T-helper 1 cell (primary cell): ENCODE data around the gene SORCS3.

ENCODE experiments used
- DNase-seq, 5 donors: peaks; one replicate each; pipeline ENCODE4 v3.0.0-alpha.2; 2012 to 2020

SORCS3 gene

DNA sequence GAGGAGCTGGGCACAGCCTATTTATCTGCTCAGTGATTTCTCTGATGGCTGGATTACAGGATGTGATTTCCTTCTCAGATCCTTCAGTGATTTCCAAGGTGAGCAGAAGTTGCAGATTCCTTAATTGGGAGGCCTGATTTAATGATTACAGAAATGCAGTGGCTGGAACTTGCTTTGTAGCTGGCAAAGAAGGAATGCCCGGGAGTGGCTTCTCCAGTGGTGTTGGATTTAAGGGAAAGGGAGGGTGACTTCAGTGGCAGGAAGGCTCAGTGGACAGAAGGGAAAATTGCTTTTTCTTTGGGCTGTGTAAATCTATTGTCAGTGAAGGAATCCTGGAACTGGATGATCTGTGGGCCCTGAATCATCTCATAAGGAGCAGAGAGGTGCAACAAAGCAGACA is 5.1 kb downstream of the SORCS3 start:
- no peak for DNase-seq

DNA sequence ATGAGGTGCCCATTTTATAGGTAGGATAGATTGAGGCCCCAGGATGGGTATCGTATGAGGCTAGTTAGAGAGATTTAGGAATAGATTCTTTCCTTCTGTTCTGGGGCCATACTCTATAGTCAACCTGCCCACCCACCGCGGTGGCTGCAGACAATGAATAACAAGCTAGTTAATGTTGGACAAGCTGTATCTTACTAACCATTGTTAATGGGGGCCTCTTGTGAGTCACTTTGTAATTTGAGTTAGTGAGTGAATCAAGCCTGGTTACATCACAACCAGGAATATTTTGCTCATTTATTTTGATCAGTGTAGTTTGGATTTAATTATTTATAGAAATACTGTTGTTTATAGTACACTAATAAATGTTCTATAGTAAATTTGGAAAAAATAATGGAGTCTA is 7.3 kb downstream of the SORCS3 start:
- DNase-seq, result no peak

DNA sequence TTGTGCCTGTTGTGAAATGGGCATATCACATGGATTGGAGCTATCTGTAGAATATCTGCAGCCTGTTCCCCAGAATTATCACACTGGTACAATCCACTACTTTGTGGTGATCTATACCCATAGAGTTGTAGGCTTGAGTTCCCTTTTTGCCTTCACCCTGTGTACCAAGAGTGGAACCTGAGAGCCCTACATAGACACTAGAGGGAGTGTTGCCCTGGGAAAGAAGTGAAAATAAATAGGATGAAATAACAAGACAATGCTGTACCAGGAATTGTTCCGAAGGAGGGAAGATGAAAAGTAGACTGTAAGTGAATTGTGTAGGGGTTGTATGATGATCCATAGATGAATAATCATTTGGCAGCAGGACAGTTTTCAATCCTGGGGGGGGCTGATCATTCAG is 9.0 kb downstream of the SORCS3 start:
- DNase-seq, result no peak

DNA sequence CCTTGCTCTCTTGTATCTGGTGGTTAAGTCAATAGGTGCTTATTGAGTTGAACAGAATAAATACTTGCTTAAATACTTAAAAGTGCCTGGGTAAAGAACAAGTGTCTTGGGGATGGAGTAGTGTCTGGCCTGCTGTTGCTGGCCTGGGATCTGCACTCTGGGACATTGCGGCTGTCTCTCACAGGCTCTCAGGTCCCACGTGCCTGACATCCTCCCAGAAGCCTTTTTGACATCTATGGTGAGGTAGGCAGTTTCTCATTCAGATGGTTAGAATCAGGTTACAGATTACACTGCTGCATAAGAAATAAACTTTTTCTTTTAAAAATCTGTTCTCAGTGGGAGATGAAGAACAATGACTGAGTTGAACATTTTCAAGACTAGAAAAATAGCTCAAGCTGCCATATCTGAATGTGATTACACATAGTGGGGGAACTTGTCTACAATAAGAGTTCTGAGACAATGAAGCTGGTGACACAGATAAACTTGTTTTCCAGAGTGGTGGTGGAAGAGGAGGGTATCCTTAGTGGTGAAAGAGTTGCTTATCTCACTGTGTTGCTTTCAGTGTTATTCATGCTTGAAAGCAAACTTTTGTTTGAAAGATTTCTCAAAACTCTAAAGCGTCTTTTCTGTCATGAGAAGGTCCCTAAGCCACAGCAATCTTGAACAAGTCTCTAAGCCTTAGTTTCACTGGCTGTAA is 9.7 kb downstream of the SORCS3 start:
- no peak for DNase-seq

DNA sequence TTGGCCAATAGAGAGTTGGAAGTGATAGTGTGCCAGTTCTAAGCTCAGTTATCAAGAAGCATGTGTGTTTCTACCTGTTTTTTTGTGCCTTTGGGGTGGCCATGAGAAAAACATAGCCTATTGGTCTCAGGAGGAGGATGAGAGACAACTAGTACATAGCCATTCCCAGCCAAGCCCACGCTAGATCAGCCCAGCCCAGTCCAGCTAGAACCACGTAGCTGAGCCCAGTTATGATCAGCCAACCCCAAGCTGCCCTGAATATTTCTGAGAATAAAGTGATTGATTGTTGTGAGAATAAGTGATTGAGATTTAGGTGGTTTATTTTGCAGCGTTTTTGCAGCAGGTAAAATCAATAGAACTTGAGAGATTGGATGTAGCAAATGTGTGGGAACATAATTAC is 15.9 kb downstream of the SORCS3 start:
- no peak for DNase-seq

DNA sequence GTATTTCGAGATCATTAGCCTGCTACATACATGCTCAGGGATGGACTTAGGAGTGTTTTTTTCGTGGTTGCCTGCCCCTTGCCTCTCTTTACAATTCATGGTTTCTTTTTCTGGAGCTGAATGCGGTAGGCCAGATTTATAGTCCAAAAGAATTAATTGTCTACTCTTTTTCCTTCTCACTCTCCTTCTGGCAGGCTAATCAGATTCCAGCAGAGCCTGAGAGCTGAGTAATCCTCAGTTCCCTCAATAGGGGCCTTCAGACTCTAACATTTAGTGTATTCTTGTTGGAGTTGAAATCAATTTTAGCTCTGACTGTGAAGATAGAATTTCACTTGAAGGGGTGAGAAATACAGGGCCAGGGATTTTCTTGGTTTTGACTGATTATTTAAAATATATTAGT is 16.4 kb downstream of the SORCS3 start:
- no peak for DNase-seq

DNA sequence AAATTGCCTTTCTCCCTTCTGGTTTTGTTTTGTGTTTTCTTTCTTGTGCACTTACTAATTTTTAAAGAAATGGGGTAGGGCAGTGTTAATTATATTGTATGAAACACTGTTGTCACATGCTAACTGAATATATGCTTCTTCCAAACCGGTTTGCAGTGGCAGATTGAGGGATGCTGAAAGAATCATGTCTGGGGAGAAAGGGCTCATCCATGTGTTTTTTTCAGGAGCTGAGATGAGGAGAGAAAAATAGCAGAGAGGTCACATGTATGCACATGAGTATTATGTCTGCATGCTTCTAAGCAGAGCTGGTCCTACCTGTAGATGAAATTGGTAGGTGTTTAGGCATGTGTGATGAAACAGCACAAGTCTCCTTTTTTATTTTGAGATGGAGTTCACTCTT is 17.0 kb downstream of the SORCS3 start:
- DNase-seq, result no peak

DNA sequence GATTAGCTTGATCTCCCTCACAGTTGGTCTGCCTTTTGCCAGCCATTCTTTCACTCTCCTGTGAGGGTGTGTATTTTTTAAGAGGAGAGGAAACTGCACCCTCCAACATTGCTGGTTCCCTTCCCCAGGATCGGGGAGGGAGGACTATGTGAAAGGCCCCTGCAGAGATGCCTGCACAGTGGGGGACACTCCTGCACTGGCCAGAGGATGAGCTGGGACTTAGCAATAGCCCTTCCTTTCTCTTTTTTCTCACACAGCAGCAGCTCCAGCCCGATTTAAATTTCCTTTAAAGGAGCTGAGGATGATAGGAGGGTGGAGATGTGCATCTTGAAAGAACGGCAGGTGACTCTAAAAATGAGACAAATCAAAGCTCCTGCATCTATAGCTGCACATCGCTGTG is 18.7 kb downstream of the SORCS3 start:
- DNase-seq, result no peak

DNA sequence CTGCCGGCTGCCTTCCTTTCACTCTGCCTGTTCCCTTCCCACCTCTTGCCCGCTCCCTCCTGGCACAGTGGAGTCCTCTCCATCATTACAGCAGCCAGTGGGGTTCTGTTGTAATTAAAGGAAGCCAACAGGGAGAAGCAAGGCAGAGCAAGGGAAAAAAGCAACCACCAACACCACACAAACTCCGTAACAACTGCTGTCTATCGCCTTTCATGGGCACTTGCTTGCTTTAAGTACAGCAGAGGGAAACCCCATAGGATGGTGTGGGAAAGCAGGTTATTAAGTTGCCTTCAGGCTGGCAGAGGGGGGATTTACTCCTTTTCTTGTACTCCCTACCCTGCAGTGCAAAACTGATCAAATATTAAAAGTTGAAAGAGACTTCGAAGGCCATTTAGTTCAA is 22.0 kb downstream of the SORCS3 start:
- no peak for DNase-seq

DNA sequence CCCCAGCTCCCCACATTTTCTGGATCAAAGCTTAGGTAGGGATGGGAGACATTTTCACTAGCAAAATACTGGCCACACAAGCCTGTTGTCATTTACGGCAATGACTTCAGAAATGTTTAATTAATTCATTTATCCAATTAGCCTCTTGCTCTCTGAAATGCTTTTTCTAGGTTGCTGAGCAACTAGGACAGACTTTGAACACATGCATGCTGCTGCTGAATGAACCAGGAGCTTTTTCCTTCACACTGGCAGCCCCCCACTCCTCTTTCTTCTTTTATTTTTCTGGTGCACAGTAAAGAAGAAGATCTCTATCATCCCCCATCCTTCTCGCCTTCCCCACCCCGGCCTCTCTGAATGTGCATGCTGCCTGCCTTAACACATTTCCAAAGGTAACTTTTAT is 22.5 kb downstream of the SORCS3 start:
- DNase-seq, result no peak

DNA sequence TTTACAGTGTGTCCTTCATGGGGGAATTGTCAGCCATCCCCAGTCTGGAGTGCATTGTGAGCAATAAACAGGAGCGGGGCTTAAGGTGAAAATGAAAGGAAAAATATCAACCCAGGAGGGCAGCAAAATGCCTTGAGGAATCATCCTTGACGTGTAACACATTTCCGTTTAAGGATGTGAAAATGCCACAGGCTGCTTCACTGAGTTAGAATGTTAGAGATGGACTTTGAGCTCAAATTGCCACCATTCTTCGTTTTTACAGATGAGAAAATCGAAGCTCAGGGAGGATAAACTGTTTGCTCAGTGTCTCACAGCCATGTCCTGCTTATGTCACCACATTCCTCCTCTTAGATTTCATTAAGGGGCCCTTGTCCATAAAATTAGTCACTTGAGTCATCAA is 23.1 kb downstream of the SORCS3 start:
- DNase-seq, result no peak

DNA sequence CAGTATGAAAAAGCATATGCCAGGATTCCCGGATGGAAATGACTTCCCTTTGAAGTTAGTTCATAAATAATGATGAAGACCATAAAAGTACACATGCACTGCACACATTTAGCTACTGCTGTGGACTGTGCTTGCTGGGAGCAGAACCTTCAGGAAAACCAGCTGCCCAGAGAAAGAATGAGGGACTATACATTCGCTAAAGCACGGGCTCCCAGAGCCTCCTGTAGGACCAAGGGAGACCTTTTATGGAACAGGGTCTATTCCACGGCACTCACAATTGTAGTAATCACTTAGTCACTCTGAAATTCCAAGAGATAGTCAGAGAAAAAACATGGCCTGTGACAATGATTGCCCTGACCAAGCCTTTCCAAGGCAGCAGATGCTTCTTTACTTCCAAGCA is 24.1 kb downstream of the SORCS3 start:
- no peak for DNase-seq

DNA sequence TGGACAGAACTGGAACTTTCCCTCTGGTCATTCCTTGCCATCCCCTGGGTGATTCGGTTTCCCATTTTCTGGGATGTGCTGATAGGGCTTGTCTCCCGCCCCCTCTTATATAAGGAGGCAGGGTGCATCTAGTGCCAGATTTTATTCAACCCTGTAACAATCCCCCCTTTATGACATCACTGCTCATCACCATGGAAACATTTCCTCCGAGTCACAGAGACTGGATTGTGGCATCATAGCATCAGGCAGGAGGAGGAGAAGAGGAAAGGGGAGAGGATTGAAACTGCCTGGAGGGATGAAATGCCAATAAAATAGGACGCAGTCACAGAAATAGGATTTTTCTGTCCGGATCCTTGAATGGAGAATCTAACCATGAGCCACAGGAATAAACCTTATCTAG is 25.0 kb downstream of the SORCS3 start:
- no peak for DNase-seq

DNA sequence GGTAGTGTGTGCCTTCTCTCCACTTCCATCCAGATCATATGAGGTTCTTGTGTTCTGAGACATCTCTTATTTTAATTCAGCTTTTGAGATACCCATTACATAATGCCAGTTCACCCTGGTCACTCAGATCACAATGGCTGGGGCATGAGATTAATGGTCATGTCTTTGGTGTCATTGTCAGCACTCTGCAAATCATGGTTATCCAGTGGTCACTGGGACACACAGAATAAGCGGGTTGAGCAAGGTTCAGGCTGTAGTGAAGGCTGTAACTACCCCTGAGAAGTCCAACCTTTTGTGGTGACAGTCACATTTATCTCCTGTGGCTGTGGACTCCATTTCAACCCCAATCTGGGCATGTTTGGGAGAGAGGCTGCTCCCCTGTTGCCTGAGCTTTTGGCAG is 35.8 kb downstream of the SORCS3 start:
- DNase-seq, result no peak

DNA sequence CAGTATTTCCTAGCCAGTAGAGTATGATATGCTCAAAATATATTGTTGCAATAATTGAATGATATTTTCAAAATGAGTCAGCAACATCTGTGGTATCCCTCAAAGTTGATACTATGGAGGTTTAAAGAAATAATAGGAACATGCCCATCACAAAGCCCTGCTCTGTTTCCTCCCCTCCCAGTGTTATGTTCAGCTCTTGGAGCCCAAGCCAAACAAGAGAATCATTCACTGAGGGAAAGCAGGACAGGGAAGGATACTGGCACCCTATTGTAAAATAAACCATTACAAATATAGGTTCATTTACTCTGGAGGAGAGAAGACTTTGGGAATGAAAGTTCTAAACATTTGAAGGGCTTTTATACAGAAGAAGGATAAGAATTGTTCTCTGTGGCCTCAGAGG is 37.6 kb downstream of the SORCS3 start:
- no peak for DNase-seq

DNA sequence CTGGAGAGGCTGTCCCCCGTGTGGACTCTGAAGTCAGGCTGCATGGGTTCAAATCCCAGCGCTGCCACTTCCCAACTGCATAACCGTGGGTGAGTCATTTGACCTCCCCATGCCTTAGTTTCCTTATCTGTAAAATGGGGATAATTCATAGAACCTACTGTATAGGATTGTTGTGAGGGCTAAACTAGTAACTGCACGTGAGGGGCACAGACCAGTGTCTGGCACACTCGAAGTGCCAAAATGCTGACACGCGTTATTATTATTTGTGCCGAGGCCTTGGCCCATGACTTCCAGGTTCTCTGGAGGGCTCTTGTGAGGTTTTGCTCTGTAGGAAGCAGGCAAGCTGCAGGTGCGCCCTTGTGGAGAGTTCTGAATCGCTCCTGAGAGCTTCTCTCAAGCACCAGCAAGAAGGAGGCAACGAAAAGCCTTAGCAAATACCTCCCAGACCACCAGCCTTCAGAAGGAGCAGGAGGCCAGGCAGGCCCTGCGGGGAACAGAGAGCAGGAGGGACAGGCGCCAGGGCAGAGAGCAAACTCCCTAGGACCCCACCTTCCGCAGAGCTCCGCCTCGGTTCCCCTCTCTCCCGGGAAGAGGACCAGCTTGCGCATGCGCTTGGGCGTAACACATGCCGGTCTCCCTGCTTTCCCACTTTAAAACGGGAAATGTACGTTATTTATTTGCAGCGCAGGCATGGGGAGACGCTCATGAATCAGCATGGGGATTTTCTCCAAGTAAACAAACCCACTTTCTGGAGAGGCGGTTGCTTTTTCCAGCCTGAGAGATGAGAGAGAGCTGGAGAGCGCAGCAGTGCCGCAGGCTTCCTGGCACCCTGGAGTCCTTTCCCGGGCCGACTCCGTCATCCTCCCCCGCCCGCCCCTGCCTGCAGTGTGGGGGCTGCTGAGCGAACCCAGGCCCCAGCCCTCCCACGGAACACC is 39.6 kb downstream of the SORCS3 start:
- DNase-seq, result no peak

DNA sequence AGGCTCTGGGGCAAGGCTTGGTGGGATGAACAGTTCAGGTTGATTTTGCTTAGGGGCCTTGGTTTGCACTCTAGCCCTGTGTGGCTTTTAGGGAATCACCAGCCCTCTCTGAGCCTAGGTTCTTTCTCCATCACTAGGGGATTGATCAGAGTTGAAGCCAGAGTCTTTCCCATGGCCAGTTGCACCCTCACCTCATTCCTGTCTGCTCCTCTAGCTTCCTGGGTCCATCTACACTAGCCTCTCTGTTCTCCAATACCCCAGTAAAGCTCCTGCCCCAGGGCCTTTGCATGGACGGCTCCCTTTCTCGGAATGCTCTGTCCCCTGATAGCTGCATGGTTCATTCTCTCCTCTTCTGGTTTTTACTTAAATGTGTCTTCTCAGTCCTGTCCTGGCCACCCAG is 40.4 kb downstream of the SORCS3 start:
- no peak for DNase-seq

DNA sequence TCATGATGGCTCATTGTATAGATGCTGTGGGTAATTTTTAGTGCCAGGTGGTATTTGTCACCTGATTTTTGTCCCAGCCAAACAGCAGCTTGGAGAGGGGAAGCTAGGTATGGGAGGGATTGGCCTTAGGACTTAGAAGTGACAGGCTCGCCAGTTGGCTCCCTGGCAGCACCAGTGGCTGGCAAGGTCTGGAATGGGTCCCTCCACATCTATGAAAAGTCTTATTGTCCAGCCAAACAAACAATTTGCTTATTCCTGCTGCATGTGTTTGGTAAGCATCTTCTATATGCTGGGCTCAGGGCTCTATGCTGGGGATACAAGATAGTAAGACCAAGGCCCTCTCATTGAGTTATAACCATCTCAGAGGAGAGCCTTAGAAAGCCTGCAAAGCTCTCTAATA is 42.5 kb downstream of the SORCS3 start:
- DNase-seq, result no peak

DNA sequence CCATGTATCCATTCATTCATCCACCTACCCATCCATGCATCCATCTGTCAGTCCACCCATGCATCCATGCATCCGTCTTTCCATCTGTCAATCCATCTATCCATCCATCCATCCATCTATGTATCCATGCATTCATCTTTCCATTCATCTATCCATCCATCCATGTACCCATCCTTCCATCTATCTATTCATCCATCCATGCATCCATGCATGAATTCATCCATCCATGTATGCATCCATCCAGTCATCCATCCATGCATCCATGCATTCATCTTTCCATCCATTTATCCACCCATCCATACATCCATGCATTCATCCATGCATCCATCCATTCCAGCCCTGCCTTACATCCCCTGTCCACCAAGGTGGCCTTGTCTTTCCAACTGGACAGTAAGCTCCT is 45.7 kb downstream of the SORCS3 start:
- no peak for DNase-seq

DNA sequence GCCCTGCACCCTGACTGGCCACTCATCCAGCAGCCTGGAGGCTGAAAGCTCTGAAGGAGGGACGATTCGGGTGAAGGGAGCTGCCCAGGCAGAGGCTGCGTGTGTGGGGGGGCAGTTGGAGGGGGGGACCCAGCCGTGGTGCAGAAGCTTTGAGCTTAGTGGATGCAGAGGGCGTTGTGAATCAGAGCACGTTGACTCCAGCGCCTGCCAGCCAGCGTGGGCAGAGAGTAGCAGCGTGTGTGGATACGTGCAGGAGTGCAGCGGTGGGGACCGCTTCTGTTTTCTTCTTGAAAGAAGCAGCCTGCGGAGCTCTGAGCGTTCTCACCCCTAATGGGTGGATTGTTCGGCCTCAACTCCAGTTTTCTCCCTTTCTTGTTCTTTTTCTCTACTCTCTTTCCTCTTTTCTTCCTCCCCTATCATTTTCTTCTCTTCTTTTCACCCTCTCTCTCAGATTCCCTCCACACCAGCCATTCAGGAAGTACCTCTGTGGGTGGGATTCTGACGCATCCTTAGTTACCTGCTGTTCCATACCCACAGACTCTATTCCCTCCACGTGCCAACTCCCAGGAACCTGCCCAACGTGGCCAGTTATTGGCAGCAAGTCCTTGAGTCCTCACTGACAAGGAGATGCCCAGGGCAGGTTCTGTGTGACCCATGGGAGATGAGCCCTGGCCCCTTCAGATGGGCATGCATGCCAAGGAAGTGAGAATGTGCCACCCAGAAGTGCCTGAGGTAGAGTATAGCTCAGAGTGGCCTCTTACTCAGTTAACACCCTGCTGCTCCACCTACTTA is 47.4 kb downstream of the SORCS3 start:
- DNase-seq, result no peak

DNA sequence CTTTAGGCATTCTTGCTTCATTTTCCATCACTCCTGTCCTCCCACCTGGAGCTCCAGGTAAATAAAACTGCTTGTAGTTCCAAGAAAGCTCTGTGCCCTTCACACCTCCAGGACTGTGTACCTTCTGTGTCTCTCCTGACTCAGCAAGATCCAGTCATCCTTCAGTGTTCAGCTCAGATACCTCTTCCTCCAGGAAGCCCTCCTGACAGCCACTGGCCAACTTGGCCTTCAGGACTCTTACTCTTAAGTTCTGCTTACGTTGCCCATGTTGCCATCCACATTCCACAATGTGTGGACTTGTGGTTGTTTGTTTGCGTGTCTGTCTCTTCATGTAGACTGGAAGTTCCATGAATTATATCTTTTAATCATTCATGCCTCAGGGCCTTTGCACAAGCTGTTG is 48.0 kb downstream of the SORCS3 start:
- no peak for DNase-seq

DNA sequence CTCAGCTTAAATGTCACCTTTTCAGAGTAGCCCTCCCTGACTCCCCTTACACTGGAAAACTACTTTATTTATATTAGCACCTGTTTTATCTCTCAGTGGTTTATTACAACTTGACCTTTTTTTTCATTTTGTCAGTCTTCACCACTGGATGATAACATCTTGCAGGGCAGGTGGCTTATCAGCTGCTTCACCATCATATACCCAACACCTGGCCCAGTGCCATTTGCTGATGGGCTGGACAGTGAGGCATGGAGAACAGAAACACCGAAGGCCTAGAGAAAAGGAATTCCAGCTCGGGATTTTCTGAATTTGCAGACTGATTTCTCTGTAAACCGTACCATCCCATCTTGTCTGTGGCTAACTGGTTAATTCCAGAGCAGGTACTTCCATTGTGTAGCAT is 48.5 kb downstream of the SORCS3 start:
- no peak for DNase-seq

DNA sequence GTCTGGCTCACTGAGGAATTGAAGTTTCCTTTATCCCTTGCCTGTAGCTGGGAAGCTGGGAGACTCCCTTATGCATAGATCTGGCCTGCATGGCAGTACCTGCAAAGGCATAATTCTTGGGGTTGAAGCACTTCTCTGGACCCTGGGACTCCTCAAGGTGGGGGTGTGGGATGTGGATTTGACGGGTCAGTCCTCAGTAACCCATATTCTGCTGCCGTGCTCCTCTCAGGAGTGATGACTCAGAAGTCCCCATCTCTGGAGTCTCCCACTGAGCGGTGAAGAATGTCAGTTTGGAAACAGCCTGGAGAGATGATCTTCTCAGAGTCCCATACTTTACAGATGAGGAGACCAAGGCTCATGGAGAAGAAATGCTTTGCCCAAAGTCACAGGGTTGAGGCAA is 49.0 kb downstream of the SORCS3 start:
- DNase-seq, result no peak

DNA sequence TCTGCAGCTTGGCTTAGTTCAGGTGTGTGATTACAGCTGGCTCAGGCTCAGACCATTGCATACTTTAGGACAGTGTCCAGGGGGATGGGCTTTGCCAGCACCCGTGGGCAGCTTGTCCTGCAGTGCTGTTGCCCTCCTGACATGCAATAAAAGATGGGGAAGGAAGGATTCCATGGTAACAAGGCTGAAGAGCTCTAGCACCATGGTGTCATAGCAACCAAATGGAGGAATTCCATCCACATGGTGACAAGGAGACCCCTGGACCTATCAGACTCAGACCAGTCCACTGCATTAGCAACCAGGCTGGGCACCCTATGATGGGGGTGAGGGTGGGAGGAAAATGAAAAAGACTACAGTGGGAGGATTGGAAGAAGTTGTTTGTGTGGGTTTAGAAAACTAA is 49.9 kb downstream of the SORCS3 start:
- DNase-seq, result no peak
